Astrocyte of the cerebellum (primary cell): ENCODE results near the gene INTS1.

ENCODE experiments used
- DNase-seq: peaks from one replicate; pipeline ENCODE4 v3.0.0-alpha.2; 2011; ENCODE audit warnings: low read depth
- H3K4me3 ChIP-seq: 2 replicates; pipeline ENCODE4 v1.5.1; 2011; ENCODE audit warnings: mild to moderate bottlenecking, low read depth, low read length, moderate library complexity
- in situ Hi-C: cut with HindIII; loops from 2 replicates; pipeline ENCODE4 v1.10.0; 2017; ENCODE audit warnings: low sequenced_read_pairs
- TF ChIP-seq, protein P1 (sequence below): IDR thresholded peaks from 2 replicates; pipeline ENCODE4 v1.5.1; 2012; ENCODE audit warnings: low read length, low read depth, moderate library complexity, mild to moderate bottlenecking; ENCODE audit errors: missing control alignments

Gene INTS1

DNA sequence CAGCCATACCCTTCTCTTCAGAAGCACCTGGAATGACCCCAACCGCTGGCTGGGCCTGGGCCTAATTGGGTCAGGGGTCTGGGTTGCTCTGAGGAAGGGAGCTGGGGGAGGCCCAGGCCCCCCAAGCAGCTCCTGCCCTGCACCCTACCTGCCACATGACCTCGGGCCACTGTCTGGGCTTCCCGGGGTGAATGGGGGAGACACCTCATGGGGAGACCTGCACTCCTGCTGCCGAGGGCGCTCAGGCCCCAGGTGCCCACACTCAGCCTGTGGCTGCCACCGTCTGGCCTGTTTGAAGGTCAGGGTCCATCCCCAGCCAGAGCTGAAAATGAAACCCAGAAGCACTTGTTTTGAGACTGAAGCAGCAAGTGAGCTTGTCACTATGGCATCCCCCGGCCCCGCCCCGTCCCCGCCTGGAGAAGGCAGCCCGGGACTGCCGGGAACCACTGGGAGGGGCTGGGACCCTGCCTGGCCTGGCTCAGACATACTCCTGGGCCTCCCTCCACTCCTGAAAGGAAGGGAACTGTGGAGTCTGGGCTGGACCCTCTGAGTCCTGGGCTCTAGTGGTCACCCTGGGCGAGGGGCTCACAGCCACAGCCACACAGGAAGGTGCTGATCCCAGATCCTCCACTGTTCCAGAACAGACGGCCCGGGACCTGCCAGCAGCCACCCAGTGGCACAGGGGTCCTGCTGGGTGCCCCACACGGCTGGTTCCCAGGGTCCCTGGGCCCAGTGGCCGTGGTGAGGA, 37.5 kb downstream of the INTS1 start:
- TF ChIP-seq, protein P1, sequence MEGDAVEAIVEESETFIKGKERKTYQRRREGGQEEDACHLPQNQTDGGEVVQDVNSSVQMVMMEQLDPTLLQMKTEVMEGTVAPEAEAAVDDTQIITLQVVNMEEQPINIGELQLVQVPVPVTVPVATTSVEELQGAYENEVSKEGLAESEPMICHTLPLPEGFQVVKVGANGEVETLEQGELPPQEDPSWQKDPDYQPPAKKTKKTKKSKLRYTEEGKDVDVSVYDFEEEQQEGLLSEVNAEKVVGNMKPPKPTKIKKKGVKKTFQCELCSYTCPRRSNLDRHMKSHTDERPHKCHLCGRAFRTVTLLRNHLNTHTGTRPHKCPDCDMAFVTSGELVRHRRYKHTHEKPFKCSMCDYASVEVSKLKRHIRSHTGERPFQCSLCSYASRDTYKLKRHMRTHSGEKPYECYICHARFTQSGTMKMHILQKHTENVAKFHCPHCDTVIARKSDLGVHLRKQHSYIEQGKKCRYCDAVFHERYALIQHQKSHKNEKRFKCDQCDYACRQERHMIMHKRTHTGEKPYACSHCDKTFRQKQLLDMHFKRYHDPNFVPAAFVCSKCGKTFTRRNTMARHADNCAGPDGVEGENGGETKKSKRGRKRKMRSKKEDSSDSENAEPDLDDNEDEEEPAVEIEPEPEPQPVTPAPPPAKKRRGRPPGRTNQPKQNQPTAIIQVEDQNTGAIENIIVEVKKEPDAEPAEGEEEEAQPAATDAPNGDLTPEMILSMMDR, result no peak
- no peak overlapping the region for H3K4me3 ChIP-seq
- in situ Hi-C loops, result no loop called here
- peak; percentile 15 for DNase-seq

DNA sequence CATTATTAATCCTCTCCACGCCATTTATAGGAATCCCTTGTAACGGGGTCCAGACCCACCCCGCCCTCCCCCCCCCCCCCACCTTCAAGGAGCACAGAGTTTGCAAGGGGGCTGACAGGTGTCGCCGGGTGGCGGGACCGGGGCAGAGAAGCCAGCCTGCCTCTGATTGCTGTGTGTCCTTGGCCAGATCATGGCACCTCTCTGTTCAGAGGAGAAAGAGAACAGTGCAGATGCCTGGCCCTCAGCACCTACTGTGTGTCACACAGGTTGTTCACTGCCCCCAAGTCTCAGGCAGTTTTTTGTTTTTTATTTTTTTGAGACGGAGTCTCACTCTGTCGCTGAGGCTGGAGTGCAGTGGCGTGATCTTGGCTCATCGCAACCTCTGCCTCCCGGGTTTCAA, 39.5 kb downstream of the INTS1 start:
- TF ChIP-seq, protein P1, result no peak
- no peak for DNase-seq
- in situ Hi-C loops, result no loop called here
- no peak overlapping the region for H3K4me3 ChIP-seq

DNA sequence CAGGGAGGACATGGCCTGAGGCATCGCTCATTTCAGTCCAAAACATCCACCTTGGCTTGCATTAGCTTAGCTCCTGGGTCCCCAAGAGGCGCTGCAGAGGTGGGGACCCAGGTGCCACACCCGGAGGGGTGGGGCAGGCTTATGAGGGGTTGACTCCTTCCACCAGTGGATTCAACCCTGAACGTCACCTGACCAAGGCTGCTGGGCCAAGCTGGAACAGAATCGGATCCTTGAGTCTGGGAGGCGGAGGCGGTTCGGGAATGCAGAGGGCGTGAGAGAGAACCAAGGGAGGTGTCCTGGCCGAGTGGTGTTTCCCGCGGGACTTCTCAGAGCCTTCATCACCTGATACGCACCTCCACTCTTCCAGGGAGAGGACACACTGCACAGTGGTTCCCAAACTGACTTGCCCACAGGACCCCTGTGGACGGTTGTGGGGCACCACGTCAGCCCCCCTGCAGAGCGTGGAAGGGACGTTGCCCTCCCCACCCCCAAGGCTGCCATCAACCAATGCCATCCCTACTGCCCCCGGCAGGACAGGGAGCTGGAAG, 40.4 kb downstream of the INTS1 start:
- in situ Hi-C loops, result no loop called here
- TF ChIP-seq, protein P1, result no peak
- no peak for DNase-seq
- H3K4me3 ChIP-seq, result no peak overlapping the region

DNA sequence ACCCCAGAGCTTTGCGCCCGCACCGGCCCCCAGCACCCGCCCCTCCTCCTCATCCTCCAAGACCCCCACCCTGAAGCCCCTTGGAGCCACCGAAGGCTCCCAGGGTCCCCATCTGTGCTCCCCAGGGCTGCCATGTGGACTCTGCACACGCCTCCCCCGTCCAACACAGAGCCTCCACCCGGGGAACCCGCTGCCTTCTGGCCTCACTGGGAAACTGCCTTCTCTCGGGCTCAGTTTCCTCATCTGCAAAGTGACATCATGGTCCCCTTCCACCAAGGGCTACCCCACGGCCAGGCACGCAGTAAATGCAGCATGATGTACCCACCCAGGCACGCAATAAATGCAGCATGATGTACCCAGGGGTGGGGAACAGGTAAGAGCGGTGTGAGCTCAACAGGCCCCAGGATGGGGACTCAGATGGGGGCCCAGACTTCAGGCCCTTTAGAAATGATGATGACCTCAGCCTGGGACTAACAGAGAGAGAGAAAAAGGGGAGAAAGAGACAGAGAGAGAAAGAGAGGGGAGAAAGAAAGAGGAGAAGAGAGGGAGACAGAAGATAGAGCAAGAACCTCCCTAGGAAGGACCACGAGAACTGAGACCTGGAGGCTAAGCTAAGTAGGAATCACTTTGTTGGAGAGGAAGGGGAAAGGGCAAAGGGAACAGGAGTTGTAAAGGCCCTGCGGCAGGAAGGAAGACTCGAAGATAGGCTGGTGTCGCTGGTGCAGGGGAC, 42.4 kb downstream of the INTS1 start:
- TF ChIP-seq, protein P1, result no peak
- no peak overlapping the region for H3K4me3 ChIP-seq
- no peak for DNase-seq
- in situ Hi-C loops, result no loop called here

DNA sequence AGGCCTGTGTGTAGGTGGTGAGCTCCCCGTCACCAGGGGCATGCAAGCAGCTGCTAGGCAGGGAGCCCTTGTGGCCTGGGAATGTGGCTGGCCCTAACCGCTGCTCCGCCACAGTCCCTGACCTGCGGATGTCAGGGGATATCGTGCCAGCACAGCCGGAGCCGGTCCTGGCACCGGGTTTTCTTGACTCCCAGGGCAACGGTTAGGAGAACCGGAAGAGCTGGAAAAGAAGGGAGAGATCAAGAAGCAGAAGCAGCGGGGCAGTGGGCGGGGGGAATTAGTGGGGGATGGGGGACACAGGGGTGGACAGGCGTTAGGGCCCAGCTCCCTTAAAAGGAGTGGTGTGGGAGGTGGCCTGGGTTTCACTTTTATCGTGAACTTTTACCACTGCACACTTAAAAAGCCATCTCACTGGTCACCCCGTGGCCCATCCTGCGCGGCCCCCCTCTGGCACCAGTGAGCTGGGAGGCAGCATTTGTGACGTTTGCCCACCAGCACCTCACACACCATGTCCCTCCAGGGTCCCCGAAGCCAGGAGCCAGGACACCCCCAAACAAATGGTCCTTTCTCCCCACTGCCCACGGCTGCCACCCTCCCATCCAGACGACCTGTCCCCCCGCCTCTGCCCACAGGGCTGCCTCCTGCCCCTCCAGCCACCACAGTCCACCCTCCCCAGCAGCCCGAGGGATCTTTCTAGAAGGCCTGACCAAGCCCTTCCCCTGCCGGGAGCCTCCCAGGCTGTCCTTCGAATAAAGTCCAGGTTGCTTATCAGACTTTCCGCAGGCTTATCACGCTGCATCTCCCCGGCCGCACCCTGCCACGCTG, 43.2 kb downstream of the INTS1 start:
- peak overlapping the region; percentile 42 for H3K4me3 ChIP-seq
- TF ChIP-seq, protein P1, result no peak
- no peak for DNase-seq
- in situ Hi-C loops, result no loop called here

DNA sequence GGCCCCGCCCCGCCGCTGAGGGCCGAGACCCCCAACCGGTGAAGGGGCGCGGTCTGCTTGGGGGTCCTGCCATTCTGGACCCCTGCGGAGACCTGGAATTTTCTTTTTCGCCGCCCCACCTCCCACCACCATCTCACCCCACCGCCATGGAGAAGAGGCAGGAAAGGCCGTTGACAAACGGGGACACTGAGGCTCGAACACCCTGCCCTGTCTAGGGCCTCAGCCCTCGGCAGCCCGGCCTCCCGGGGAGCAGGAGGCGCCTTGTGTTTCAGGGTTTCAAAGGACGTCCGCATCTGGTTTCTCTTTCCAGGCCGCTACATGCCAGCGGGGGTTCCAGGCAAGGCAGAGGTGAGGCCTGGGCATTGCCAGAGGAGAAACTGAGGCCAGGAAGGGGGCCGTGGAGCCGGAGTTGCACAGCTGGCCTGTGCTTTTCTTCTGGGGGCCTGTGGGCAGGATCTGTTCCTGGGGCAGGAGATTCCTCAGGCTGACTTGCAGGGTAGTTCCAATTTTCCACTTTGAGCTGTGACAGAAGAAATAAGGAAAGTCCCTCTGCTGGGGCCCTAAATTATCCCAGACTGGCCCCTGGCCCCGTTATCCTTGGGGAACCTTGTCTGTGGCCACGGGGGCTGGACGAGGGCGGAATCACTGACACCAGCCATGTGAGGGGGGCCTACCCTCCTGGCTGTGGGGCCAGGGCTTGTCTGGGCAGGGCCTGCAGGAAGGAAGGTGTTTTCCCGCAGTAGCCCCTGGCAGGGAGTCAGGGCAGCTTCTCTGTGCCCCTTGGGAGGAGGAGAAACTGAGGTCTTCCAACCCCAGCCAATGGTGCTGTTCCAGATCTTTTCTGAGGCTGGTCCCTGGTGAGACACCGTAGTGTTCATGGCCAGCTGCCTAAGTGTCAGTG, 44.0 kb downstream of the INTS1 start:
- peak overlapping the region; percentile 42 for H3K4me3 ChIP-seq
- TF ChIP-seq, protein P1, result no peak
- no peak for DNase-seq
- in situ Hi-C loops, result no loop called here
